Fibroblast of gingiva (primary cell): ENCODE data around the gene WDR44.
"Not testable (repeated sequence)": the region's sequence is repeated elsewhere in the genome, so short reads cannot be mapped to it uniquely, and the experiment has no call there.

Experiments
- DNase-seq: peaks from one replicate; pipeline ENCODE4 v3.0.0-alpha.2; 2011; ENCODE audit warnings: low read depth

WDR44 gene, protein sequence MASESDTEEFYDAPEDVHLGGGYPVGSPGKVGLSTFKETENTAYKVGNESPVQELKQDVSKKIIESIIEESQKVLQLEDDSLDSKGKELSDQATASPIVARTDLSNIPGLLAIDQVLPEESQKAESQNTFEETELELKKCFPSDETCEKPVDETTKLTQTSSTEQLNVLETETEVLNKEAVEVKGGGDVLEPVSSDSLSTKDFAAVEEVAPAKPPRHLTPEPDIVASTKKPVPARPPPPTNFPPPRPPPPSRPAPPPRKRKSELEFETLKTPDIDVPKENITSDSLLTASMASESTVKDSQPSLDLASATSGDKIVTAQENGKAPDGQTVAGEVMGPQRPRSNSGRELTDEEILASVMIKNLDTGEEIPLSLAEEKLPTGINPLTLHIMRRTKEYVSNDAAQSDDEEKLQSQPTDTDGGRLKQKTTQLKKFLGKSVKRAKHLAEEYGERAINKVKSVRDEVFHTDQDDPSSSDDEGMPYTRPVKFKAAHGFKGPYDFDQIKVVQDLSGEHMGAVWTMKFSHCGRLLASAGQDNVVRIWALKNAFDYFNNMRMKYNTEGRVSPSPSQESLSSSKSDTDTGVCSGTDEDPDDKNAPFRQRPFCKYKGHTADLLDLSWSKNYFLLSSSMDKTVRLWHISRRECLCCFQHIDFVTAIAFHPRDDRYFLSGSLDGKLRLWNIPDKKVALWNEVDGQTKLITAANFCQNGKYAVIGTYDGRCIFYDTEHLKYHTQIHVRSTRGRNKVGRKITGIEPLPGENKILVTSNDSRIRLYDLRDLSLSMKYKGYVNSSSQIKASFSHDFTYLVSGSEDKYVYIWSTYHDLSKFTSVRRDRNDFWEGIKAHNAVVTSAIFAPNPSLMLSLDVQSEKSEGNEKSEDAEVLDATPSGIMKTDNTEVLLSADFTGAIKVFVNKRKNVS

DNA sequence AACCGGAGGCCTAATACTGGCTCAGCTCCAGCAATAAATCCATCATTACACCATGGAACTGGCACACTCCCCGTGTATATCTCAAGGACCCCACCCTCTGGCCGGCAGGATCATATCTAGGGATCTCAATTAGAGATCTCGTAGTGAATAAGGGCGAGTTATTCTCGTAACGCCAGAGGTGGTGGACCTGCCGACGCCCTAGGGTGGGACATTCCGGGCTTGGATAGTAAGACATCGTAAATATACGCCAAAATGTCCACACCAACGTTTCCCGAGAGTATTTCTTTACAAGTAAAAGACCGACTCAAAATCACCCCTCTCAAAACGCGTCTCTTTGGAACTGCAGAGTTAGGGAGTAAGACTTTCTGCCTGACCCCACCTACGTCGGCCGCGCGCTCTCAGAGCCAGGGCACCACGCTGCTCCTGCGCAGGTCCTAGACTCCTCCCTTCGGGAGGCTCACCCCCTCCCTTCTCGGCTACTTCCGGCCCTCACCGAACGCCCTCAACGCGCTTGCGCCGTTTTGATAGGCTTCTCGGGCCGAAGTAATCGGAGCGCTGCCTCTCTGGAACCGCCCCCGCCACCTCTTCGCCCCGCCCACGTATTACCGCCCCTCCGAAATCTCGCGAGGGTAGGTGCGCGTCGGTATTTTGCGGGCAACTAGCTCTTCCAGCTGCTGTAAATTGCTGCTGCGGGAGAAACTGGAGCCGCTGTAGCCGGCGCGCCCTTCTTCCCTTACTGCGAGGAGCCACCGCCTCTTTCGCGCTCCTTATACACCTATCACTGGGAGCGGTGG, at the start of gene WDR44:
WDR44 (plus strand) TSS at position 643 of the 794 bp plus-strand sequence. CDS start 398 bp downstream, outside the sequence.
- peak; percentile 96 for DNase-seq

DNA sequence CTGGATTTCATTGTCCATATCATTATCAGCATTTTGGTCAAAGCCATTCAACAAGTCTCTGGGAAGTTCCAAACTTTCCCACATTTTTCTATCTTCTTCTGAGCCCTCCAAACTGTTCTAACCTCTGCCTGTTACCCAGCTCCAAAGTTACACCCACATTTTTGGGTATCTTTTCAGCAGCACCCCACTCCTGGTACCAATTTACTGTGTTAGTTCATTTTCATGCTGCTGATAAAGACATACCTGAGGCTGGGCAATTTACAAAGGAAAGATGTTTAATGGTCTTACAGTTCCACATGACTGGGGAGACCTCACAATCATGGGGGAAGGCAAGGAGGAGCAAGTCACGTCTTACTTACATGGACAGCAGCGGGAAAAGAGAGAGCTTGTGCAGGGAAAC, 40.1 kb upstream of the WDR44 start:
- DNase-seq = not testable (repeated sequence)

DNA sequence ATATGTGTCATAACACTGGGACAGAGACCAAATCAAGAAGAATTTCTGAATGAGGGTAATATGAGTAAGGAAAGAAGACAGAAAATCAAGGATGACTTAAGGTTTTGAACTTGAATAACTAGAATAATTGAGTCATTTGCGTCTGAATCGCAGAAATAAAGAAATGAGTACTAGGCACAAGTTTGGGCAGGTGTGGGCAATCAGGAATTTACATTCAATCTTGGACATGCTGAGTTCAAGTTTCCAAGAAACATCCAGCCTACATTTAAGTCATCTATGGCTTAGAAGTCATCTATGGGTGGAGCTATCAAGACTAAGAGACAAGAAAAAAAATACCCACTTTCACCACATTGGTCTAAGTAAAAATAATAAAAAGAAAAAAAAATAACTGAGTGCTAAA, 30.4 kb upstream of the WDR44 start:
- no peak for DNase-seq

DNA sequence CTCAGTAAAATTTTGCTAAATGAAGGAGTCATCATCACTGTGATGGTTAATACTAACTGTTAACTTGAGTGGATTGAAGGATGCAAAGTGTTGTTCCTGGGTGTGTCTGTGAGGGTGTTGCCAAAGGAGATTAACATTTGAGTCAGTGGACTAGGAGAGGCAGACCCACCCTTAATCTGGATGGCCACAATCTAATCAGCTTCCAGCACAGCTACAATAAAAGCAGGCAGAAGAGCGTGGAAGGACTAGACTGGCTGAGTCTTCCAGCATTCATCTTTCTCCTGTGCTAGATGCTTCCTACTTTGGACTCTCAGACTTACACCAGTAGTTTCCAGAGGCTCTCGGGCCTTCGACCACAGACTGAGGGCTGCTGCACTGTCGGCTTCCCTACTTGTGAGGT, 21.3 kb upstream of the WDR44 start:
- DNase-seq = no peak

DNA sequence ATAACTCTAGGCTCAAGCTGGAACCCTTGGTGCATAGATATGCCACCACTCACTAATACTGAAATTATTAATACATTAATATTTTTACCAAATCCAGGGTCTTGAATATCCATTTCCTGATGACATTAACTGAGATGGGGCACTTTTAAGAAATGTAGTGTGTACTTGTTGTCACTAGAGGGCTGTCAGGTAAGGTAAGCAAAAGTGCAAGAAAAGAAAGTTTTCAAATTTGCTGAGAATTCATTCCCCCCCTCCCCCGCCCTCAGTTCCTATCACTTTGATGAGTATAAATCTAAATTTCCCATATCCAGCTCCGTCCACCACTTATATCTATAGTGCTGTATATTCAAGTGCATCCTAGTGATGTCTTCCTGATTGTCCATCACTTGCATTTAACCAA, 20.5 kb upstream of the WDR44 start:
- DNase-seq = no peak

DNA sequence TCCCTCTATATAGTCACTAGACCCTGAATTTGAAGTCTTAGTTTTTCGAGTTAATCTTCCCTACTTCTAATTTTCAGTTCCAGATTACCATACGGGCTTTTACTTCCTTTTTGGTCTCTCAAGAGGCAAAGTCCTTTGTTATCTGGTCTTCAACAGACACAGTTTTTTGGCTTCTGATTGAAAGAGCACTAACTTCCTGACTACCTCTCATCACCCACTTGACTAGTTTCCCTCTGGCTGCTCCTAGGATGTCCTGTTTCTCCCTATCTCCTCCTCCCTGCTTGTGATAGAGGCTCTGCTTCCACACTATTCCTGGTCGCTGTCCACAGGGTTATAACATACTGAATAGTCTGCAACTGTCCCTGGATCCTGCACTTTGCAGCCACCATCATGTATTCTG, 16.7 kb upstream of the WDR44 start:
- DNase-seq = no peak

DNA sequence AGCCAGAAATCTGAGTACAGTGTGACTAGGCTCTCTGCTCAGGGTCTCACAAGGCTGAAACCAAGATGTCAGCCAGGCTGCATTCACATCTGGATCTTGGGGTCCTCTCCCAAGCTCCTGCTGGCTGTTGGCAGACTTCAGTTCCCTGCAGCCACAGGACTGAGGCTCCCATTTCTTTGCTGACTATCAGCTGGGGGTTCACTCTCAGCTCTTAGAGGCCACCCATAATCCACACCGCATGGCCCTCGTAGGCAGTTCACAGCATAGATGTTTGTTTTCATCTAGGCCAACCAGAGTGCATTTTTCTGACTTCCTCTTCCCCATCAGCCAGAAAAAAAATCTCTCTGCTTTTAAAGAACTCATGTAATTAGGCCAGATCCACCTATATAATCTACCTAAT, 8.2 kb upstream of the WDR44 start:
- no peak for DNase-seq

DNA sequence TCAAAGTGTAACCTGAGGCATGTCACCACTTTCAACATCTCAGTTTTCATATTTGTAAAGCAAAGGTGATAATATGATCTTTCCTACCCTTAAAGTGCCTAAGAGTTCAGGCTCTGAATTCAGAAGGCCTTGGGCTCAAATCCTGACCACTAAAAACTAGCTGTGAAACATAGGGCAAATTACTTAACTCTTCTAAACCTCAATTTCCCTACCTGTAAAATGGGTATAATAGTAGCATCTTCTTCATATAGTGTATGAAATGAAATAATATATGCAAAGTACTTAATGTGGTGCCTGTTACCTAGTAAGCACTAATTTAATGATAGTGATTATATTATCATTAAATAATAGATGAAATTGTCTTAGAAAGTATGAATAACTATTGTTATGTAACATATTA, 7.0 kb upstream of the WDR44 start:
- no peak for DNase-seq

DNA sequence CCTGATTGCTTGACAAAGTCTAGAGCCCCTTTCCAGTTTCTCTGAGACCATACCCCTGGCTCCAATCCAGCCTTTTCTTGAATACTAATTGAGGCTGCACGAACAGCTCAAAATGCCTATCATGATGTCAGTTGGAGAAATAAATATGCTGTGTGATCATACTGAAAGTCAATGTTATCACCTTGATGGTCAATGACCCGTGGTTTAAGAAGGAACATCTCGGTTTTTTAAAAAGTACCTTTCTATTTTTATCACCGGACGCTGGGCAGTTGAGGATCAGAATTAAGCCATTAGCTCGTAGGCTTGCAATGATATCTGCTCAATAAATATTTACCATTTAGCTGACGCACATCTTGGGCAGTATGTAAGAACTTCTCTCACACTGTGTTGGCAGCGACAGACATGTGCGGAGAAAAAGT, 852 bp upstream of the WDR44 start:
- DNase-seq = no peak

DNA sequence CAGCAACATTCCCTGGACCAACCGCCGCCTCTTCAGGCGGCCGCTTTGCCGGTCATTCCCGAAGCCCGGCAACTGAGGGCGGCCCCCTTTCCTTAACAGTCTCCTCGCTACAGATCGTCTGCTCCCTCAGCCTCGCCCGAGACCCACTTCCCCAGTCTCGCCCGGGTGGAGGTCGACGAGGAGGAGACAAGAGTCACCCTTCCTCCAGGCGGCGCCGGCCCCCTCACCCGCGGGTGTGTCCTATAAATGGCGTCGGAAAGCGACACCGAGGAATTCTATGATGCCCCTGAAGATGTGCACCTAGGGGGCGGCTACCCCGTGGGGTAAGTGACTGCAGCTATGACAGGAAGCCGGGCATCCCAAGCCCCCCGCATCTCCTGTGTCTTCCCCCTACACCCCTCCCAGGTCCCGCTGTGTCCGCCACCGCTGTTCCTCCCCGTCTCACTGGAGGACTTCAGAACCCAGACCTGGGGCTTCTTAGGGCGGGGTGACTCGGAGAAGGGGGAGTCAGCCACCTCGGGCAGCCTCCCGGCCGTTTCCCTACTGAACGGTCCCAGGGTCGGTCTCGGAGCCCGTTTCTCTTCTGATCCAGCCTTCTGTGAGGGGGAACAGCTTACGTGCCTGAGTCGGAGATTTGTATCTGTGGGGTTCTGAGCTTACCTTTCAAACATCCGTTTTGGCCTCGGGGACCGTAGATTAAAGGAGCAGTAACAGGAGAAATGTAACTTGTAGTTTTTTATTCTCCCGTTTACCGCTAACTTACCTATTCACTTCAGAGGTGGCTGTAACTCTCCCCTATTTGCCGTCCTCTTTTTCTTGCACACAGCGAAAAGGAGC, 570 bp downstream of the WDR44 start:
- DNase-seq = no peak

DNA sequence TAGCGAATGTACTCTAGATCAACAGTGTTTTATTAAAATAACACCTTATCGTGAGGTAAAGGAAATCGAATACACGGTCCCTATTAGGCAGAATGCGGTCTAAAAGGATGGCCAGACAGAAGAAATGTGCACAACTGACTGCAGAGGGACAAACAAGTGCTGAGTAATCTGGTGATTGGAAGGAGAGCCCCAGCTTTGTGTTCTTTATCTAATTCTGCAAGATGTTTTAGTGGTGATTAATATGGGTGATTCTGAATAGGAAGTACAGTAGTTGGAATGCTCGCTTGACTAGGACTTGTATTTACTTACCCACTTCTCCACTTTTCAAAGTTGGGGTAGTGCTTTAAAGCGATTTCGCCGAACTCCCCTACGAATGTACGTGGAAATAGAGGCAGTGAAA, 1.2 kb downstream of the WDR44 start:
- DNase-seq = peak; percentile 32

DNA sequence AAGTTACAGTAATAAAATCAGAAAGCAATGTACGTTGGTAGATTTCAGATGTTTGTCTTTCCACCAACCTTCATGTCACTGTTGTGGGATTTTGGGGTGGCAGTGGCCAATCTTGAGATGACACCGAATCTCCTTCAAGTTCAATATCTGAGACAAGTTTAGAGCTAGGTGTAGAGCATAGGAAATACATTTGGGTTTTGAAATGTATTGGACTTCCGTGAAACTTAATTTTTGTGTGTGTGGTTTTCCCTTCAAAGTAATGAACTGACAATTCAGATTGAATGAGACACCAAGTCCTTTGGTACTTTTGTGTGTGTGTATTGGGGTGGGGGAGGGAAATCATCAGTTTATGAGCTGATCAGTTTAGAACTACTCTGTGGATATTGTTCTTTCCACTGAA, 1.8 kb downstream of the WDR44 start:
- no peak for DNase-seq

DNA sequence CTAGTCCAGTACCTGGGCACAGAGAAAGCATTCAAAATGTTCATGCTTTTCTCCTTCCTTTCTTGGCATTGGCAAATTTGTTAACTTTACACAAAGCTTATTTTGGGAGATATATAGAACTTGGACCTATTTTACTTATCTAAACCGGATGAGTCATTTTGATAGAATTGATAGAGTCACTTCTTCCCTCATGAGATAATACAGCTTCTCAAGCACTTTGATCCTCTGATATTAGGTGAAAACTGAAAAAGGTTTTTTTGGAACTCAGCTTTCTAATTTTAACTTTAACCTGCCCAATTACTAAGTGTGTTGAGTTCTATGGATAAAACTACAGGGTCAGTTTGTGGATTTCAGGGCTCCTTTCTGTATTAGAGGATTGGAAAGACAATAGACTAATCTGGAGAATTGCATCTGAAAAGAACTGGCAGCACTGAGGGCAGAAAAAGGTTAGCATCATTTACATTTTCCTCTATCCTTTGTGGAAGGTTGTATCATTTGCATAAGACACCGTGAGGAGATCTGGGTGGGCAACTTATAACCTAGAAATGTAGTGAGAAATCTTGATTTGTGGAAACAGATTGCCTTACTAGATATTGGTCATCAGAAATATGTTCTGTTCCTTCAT, 2.4 kb downstream of the WDR44 start:
- no peak for DNase-seq

DNA sequence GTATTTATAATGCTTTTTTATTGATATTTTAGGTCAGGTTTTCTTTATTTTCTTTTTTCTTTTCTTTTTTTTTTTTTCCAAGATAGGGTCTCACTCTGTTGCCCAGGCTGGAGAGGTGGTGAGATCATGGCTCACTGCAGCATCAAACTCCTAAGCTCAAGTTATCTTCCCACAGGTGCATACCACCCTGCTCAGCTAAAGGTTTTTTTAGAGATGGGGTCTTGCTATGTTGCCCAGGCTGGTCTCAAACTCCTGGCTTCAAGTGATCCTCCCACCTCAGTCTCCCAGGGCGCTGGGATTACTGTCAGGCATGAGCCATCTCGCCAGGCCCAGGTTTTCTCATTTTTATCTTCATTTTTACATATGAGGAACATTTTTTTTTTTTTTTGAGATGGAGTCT, 3.3 kb downstream of the WDR44 start:
- no peak for DNase-seq

DNA sequence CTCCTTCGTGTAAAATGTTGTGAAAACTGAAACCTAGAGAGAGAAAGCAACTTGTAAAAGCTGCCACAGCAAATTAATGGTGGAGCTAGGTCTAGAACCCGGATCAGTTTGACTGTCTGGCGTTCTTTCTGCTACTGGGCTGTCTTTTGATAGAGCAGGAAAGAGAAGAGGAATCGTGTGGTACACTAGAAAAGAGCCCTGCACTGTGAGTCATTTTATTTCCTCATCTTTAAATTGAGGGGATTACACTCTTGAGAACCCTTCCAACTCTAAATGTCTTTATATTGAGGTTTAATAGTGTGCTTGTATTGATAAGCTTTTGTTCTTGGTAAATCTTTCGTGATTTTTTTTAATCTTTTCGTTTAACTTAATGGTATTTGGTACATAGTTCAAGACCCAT, 4.3 kb downstream of the WDR44 start:
- DNase-seq = peak; percentile 24

DNA sequence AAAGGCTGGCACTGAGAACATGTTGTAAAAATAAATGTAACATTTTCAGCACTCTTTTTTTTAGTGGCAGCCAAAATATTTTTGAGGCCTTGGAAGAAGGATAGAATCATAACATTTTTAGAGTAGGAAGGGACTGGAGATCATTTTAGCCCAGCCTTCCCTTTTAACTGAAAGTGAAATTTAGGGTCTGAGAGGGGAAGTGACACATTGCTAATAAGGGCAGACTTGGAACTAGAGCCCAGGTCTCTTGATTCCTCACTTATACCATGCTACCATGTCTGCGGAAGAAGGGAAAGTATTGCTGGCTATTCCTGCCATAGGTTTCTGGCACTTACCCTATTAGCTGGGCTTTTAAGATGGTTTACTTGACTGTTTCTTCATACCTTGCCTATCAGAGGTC, 4.8 kb downstream of the WDR44 start:
- no peak for DNase-seq

DNA sequence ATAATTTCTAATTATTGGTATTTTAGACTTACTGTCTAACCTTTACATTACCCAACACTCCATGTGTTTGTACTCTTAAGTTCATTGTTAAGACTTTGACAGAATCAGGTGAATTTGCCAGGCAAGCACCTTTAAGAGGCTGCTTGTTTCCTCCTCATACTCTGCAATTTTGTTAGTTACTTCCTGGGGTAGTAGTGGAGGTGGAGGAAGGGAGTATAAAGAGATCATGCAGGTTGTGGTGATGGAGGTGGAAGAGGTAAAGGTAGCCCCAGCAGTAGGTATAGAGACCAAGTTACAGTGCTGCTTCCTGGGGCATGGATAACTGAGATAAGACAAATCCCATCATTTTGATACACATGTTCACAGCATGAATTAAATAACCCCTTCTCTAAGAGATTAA, 6.7 kb downstream of the WDR44 start:
- DNase-seq = no peak

DNA sequence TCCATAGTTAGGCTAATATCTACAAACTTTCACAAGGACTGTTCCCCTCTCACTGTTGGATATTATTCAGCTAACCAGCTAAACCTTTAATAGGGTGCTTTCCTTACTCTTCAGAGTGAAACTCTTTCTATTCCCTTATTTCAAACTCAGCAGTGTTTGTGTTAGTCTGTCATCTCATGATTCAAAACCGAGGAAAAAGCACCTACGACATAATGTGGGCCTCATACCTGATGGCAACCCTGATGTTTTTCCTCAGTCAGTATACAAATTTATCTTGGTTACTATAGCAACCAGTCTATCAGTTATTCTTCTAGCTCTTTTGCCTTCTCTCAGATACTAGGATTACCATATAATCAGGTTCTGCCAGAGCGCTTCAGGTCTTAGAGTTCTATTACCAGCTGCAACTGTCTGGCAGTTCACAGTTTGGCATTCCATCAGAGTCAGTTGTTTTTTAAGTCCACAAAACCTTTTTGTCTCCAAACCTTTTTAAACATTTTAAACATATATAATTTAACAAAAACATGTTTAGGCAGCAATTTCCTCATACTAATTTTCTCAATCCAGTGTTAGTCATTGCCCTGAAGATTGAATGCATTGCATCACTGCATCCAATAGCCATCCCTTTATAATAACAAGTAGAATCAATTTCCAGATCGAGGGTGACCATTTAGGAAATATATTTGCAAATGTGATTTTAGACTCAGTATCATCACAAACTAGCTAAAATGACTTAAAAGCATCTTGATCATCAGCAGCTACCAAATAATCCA, 7.4 kb downstream of the WDR44 start:
- peak; percentile 3 for DNase-seq

DNA sequence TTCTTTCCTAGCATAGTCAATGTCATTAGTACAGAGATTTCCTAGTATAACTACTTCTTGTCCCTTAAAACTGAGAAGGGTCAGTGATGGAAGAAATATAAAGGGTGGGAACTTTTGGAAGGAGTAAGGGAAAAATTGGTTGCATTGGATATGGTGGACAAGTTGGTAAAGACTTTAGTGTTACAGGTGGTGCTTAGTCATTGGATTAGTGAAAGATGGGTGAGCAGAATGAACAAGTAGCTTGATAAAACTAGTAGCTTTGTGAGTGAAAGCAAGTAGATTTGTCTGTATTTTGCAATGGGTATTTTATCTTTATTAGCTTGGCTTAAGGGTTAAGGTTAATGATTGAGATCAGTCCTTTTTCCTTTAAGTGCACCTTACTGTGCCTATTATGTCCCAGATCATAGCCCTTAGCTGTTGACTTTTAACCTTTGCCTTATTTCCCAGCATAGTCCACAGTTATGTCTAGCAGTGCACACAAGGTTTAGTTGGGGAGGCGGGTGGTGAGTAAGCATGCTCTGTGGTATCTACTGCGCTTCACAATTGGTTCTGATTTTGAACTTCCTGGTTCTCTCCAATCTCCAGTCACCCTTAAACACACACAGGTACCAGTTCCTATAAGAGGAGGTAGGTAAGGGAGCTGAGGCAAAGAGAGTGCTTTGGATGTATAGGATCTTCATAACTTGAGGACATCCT, 9.5 kb downstream of the WDR44 start:
- DNase-seq = no peak
